Bronchial epithelial cell (primary cell): ENCODE results near the gene ETV6. TPM values are rescaled to one million over a fixed set of nuclear protein-coding genes. Genes with fewer than 3 reads are reported as not detected.

ENCODE experiments used
- DNase-seq: peaks from one replicate; pipeline ENCODE4 v3.0.0-alpha.2; 2010; ENCODE audit warnings: low read depth
- FAIRE-seq: peaks from 2 replicates; lab custom pipeline; 2011; peaks lifted over from hg19 to GRCh38; lab: Jason Lieb, UNC
- H3K27me3 ChIP-seq: 2 replicates; pipeline ENCODE4 v1.5.1; 2011; ENCODE audit warnings: low read length; ENCODE audit not compliant: control insufficient read depth, insufficient read depth
- H3K36me3 ChIP-seq: 2 replicates; pipeline ENCODE4 v1.5.1; 2011; ENCODE audit warnings: low read length; ENCODE audit not compliant: control insufficient read depth, insufficient read depth
- H3K4me3 ChIP-seq: 2 replicates; pipeline ENCODE4 v1.5.1; 2011; ENCODE audit warnings: mild to moderate bottlenecking, low read depth, low read length, control low read depth
- CTCF ChIP-seq: IDR thresholded peaks from 2 replicates; pipeline ENCODE4 v1.5.1; 2011; ENCODE audit warnings: mild to moderate bottlenecking, moderate library complexity, low read length, control low read depth, inconsistent platforms; ENCODE audit not compliant: insufficient read depth, severe bottlenecking
- total RNA-seq: library from RNA; depleted of rRNA; stranded (reverse); fragments of >200 nt; gene quantifications from 2 replicates; pipeline ENCODE4 v1.2.1, GENCODE V29; 2014

ETV6 gene
- total RNA-seq: 2.6 and 3.5 TPM in 2 replicates

- Histone ChIP-seq H3K4me3 (peak within 1 kb of the TSS; percentile 89), H3K27me3 (no peaks in the 10 kb centered on the region), H3K36me3 (no peaks in the 10 kb centered on the region)
- FAIRE-seq (no peak), DNase-seq (peak; percentile 84)
- TF ChIP-seq CTCF: no peak
Measured at GRCh38 chr12:11649413-11650285, at the start of gene ETV6. TSS of gene ETV6 (plus strand) at chr12:11649674. CDS start at chr12:11650128, 454 bp downstream.

GRCh38 chr12:11600199-11600598 is 49.3 kb upstream of the ETV6 start:
- no peak for TF ChIP-seq CTCF
- DNase-seq (no peak), FAIRE-seq (no peak)
- no peaks in the 10 kb centered on the region for H3K27me3 ChIP-seq
- H3K36me3 ChIP-seq: no peaks in the 10 kb centered on the region
- H3K4me3 ChIP-seq: no peak overlapping the region

- DNase-seq: no peak
- Histone ChIP-seq H3K4me3 (no peak overlapping the region), H3K36me3 (no peaks in the 10 kb centered on the region), H3K27me3 (no peaks in the 10 kb centered on the region)
- FAIRE-seq: no peak
- TF ChIP-seq CTCF: no peak
Measured at GRCh38 chr12:11601647-11602046, 47.8 kb upstream of the ETV6 start.

- Histone ChIP-seq H3K4me3 (no peak overlapping the region), H3K36me3 (no peaks in the 10 kb centered on the region), H3K27me3 (no peaks in the 10 kb centered on the region)
- DNase-seq (no peak), FAIRE-seq (no peak)
- TF ChIP-seq CTCF: no peak
Measured at GRCh38 chr12:11607313-11608081, 42.0 kb upstream of the ETV6 start.

GRCh38 chr12:11609045-11609444 is 40.4 kb upstream of the ETV6 start:
- Histone ChIP-seq H3K27me3 (no peaks in the 10 kb centered on the region), H3K4me3 (no peak overlapping the region), H3K36me3 (no peaks in the 10 kb centered on the region)
- DNase-seq: no peak
- no peak for TF ChIP-seq CTCF
- no peak for FAIRE-seq
